HepG2 (cell line): ENCODE data around the gene ALG10B. TPM values are rescaled to one million over a fixed set of nuclear protein-coding genes. Genes with fewer than 3 reads are reported as not detected.

ENCODE experiments used
- CHD4 ChIP-seq: fragments of 200-600 bp; sonication (generic); IDR thresholded peaks from 2 replicates; pipeline ENCODE4 v1.7.0; 2017; ENCODE audit warnings: mild to moderate bottlenecking, low read length, borderline replicate concordance
- HNRNPL ChIP-seq: fragments of 200-400 bp; formaldehyde crosslinking; IDR thresholded peaks from 2 replicates; pipeline ENCODE4 v1.6.1; 2017; ENCODE audit warnings: mild to moderate bottlenecking, low read depth, low read length
- NR2C2 ChIP-seq: sonication (generic); formaldehyde crosslinking; IDR thresholded peaks from 2 replicates; pipeline ENCODE4 v1.4.0; 2020; ENCODE audit warnings: missing genetic modification reagents, mild to moderate bottlenecking, moderate library complexity, borderline replicate concordance
- NR2F6 ChIP-seq, 2 experiments: IDR thresholded peaks; 2 replicates each; pipeline ENCODE4 v1.6.1; 2016; ENCODE audit warnings: antibody characterized with exemption in 1 of 2, mild to moderate bottlenecking in 1 of 2
- POLR2G ChIP-seq: fragments of 200-400 bp; formaldehyde crosslinking; IDR thresholded peaks from 2 replicates; pipeline ENCODE4 v1.6.1; 2018; ENCODE audit warnings: mild to moderate bottlenecking, low read depth, low read length, moderate library complexity
- RBFOX2 ChIP-seq: fragments of 200-400 bp; formaldehyde crosslinking; IDR thresholded peaks from 2 replicates; pipeline ENCODE4 v1.6.1; 2017; ENCODE audit warnings: low read depth, mild to moderate bottlenecking, low read length
- SIX4 ChIP-seq: sonication (generic); formaldehyde crosslinking; IDR thresholded peaks from 2 replicates; pipeline ENCODE4 v1.4.0; 2020; ENCODE audit warnings: missing genetic modification reagents
- SMC3 ChIP-seq: IDR thresholded peaks from 2 replicates; pipeline ENCODE4 v1.6.1; 2011; ENCODE audit warnings: low read length, improper control_type of control experiment
- SP1 ChIP-seq, 2 experiments: fragments of 450-650 bp in 1 of 2; sonication (generic) in 1 of 2; formaldehyde crosslinking in 1 of 2; IDR thresholded peaks; 2 replicates each; pipeline versions ENCODE4 v1.4.0 to v1.6.1; 2016 to 2020; ENCODE audit warnings: missing genetic modification reagents in 1 of 2
- TGIF2 ChIP-seq: IDR thresholded peaks from 2 replicates; pipeline ENCODE4 v1.6.1; 2016; ENCODE audit warnings: control low read depth, missing compliant biosample characterization
- THYN1 ChIP-seq: sonication (generic); formaldehyde crosslinking; IDR thresholded peaks from 2 replicates; pipeline ENCODE4 v1.8.1; 2023; ENCODE audit warnings: low read depth, mild to moderate bottlenecking, moderate library complexity, missing genetic modification reagents, borderline replicate concordance
- YEATS2 ChIP-seq: sonication (generic); formaldehyde crosslinking; IDR thresholded peaks from 2 replicates; pipeline ENCODE4 v1.4.0; 2020; ENCODE audit warnings: missing genetic modification reagents, borderline replicate concordance
- ZFP62 ChIP-seq: sonication (generic); formaldehyde crosslinking; IDR thresholded peaks from 2 replicates; pipeline ENCODE4 v1.4.0; 2020; ENCODE audit warnings: missing genetic modification reagents
- ZNF138 ChIP-seq: sonication (generic); formaldehyde crosslinking; IDR thresholded peaks from 2 replicates; pipeline ENCODE4 v1.5.0; 2020; ENCODE audit warnings: mild to moderate bottlenecking, low read depth, missing genetic modification reagents
- ZNF577 ChIP-seq: sonication (generic); formaldehyde crosslinking; IDR thresholded peaks from 2 replicates; pipeline ENCODE4 v1.4.0; 2020; ENCODE audit warnings: mild to moderate bottlenecking, low read depth, missing genetic modification reagents, borderline replicate concordance
- ZNF720 ChIP-seq: sonication (generic); formaldehyde crosslinking; IDR thresholded peaks from 2 replicates; pipeline ENCODE4 v1.4.0; 2020; ENCODE audit warnings: missing genetic modification reagents
- ZSCAN20 ChIP-seq: sonication (generic); formaldehyde crosslinking; IDR thresholded peaks from 2 replicates; pipeline ENCODE4 v1.4.0; 2020; ENCODE audit warnings: missing genetic modification reagents, mild to moderate bottlenecking, borderline replicate concordance
- polyA plus RNA-seq, 8 experiments: library from polyadenylated mRNA; depleted of rRNA in 3 of 8; stranded (reverse) in 7 of 8; unstranded in 1 of 8; fragments of >200 nt; fragmentation: Illumina TruSeq in 4 of 8; extraction: Trizol in 4 of 8; gene quantifications; 2 replicates each; pipeline versions ENCODE4 v1.2.1 to v1.2.3, GENCODE V29; 2011 to 2016; ENCODE audit warnings: low read depth in 4 of 8, missing spikeins in 1 of 8, mixed read lengths in 1 of 8; ENCODE audit not compliant: insufficient read depth in 1 of 8
- total RNA-seq, 5 experiments: library from RNA; depleted of rRNA; stranded (reverse); fragments of >200 nt; fragmentation: Illumina TruSeq; extraction: Trizol; gene quantifications; 2 replicates each; pipeline ENCODE4 v1.2.3, GENCODE V29; 2016; ENCODE audit warnings: low read depth in 1 of 5
- TF ChIP-seq, protein P1 (sequence below): sonication (generic); formaldehyde crosslinking; IDR thresholded peaks from 2 replicates; pipeline ENCODE4 v1.5.1; 2020; ENCODE audit warnings: missing genetic modification reagents, mild to moderate bottlenecking, borderline replicate concordance
- TF ChIP-seq, protein P2 (sequence below): IDR thresholded peaks from 2 replicates; pipeline ENCODE4 v1.6.1; 2016
- TF ChIP-seq, protein P3 (sequence below): sonication (generic); formaldehyde crosslinking; IDR thresholded peaks from 2 replicates; pipeline ENCODE4 v1.4.0; 2020; ENCODE audit warnings: mild to moderate bottlenecking, missing genetic modification reagents
- TF ChIP-seq, protein P4 (sequence below): sonication (generic); formaldehyde crosslinking; IDR thresholded peaks from 2 replicates; pipeline ENCODE4 v1.9.0; 2021; ENCODE audit warnings: missing genetic modification reagents, mild to moderate bottlenecking, borderline replicate concordance
- TF ChIP-seq, protein P5 (sequence below): IDR thresholded peaks from 2 replicates; pipeline ENCODE4 v1.6.1; 2016; ENCODE audit warnings: missing genetic modification reagents, missing compliant biosample characterization

The ALG10B gene
- total and polyA plus RNA-seq, 2 of the 13 experiments (the other 11 are each of a cell fraction or from before 2014, with no cell fraction given): 3.3 to 9.3 TPM

DNA sequence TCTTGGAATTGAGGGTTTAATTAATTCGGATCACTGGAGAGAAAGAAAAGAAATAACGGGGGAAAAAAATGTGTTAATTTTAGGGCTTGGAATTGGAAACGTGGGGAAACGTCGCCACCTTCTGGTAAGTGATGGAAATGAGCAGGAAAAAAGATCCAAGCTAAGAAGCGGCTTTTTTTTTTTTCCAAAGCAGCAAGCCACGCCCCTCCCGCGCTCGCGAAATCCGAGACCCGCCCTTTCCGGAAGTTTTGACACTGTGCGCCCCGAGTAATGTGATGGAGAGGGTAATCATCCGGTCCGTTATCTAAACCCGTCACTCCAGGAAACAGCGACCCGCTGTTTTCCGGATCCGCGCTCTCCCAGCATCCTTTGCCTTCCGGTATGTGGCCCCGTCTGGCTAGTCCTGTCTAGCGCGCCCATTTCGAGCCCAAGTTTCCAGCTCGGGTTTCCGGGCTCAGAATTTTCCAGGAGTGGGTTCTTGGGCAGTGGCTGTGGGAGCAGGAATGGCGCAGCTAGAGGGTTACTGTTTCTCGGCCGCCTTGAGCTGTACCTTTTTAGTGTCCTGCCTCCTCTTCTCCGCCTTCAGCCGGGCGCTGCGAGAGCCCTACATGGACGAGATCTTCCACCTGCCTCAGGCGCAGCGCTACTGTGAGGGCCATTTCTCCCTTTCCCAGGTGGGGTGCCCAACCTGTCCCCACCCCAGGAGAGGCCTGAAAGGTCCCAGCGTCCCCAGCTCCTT, at the start of gene ALG10B (continued):
- TF ChIP-seq NR2C2 (CRISPR knock-in tag) (peak; percentile 62; the same call in 1 of the 2 replicates), YEATS2 (CRISPR knock-in tag) (peak; percentile 88), ZNF720 (CRISPR knock-in tag) (no peak), NR2F6 (IDR thresholded peaks at IDR 0.05) (no peak), NR2F6 (CRISPR knock-in tag; IDR thresholded peaks at IDR 0.05) (no peak), SP1 (IDR thresholded peaks at IDR 0.05) (no peak), SP1 (CRISPR knock-in tag; IDR thresholded peaks at IDR 0.05) (peak; percentile 35; the same call in 1 of the 2 replicates), TGIF2 (CRISPR knock-in tag) (peak; percentile 79), ZFP62 (CRISPR knock-in tag) (no peak), CHD4 (no peak), ZNF577 (CRISPR knock-in tag) (no peak), HNRNPL (0 out of 2 replicates have a peak, but pooled peaks have one; percentile 27), POLR2G (peak; percentile 67), ZNF138 (no peak), ZSCAN20 (CRISPR knock-in tag) (no peak), RBFOX2 (0 out of 2 replicates have a peak, but pooled peaks have one; percentile 24), SMC3 (peak; percentile 80), SIX4 (CRISPR knock-in tag) (no peak), THYN1 (CRISPR knock-in tag) (no peak)
- TF ChIP-seq, protein P1, sequence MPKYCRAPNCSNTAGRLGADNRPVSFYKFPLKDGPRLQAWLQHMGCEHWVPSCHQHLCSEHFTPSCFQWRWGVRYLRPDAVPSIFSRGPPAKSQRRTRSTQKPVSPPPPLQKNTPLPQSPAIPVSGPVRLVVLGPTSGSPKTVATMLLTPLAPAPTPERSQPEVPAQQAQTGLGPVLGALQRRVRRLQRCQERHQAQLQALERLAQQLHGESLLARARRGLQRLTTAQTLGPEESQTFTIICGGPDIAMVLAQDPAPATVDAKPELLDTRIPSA (CRISPR knock-in tag): no peak
- TF ChIP-seq, protein P2, sequence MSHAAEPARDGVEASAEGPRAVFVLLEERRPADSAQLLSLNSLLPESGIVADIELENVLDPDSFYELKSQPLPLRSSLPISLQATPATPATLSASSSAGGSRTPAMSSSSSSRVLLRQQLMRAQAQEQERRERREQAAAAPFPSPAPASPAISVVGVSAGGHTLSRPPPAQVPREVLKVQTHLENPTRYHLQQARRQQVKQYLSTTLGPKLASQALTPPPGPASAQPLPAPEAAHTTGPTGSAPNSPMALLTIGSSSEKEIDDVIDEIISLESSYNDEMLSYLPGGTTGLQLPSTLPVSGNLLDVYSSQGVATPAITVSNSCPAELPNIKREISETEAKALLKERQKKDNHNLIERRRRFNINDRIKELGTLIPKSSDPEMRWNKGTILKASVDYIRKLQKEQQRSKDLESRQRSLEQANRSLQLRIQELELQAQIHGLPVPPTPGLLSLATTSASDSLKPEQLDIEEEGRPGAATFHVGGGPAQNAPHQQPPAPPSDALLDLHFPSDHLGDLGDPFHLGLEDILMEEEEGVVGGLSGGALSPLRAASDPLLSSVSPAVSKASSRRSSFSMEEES (CRISPR knock-in tag): peak; percentile 33; the same call in 1 of the 2 replicates
- TF ChIP-seq, protein P3, sequence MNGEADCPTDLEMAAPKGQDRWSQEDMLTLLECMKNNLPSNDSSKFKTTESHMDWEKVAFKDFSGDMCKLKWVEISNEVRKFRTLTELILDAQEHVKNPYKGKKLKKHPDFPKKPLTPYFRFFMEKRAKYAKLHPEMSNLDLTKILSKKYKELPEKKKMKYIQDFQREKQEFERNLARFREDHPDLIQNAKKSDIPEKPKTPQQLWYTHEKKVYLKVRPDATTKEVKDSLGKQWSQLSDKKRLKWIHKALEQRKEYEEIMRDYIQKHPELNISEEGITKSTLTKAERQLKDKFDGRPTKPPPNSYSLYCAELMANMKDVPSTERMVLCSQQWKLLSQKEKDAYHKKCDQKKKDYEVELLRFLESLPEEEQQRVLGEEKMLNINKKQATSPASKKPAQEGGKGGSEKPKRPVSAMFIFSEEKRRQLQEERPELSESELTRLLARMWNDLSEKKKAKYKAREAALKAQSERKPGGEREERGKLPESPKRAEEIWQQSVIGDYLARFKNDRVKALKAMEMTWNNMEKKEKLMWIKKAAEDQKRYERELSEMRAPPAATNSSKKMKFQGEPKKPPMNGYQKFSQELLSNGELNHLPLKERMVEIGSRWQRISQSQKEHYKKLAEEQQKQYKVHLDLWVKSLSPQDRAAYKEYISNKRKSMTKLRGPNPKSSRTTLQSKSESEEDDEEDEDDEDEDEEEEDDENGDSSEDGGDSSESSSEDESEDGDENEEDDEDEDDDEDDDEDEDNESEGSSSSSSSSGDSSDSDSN (CRISPR knock-in tag): peak; percentile 36; the same call in 1 of the 2 replicates
- TF ChIP-seq, protein P4, sequence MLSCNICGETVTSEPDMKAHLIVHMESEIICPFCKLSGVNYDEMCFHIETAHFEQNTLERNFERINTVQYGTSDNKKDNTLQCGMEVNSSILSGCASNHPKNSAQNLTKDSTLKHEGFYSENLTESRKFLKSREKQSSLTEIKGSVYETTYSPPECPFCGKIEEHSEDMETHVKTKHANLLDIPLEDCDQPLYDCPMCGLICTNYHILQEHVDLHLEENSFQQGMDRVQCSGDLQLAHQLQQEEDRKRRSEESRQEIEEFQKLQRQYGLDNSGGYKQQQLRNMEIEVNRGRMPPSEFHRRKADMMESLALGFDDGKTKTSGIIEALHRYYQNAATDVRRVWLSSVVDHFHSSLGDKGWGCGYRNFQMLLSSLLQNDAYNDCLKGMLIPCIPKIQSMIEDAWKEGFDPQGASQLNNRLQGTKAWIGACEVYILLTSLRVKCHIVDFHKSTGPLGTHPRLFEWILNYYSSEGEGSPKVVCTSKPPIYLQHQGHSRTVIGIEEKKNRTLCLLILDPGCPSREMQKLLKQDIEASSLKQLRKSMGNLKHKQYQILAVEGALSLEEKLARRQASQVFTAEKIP (CRISPR knock-in tag): no peak
- TF ChIP-seq, protein P5, sequence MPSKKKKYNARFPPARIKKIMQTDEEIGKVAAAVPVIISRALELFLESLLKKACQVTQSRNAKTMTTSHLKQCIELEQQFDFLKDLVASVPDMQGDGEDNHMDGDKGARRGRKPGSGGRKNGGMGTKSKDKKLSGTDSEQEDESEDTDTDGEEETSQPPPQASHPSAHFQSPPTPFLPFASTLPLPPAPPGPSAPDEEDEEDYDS (CRISPR knock-in tag): no peak
